KMS-11 (cell line): ENCODE data around the gene OR6T1.

ENCODE experiments used
- H2AFZ ChIP-seq: fragments of 200-600 bp; sonication (generic); 2 replicates; pipeline ENCODE4 v1.6.1; 2016; ENCODE audit warnings: antibody characterized with exemption, mixed run types, low read depth
- H3K27ac ChIP-seq: fragments of 200-600 bp; sonication (generic); 2 replicates; pipeline ENCODE4 v1.6.1; 2016; ENCODE audit warnings: mild to moderate bottlenecking, mixed run types
- H3K27me3 ChIP-seq: fragments of 200-600 bp; sonication (generic); 2 replicates; pipeline ENCODE4 v1.6.1; 2017; ENCODE audit warnings: mild to moderate bottlenecking, low read depth, mixed run types, moderate library complexity; ENCODE audit not compliant: insufficient read depth
- H3K36me3 ChIP-seq: fragments of 200-600 bp; sonication (generic); 2 replicates; pipeline ENCODE4 v1.6.1; 2017; ENCODE audit warnings: mild to moderate bottlenecking, mixed run types; ENCODE audit not compliant: insufficient read depth
- H3K4me1 ChIP-seq: fragments of 200-600 bp; sonication (generic); 2 replicates; pipeline ENCODE4 v1.6.1; 2016; ENCODE audit warnings: mild to moderate bottlenecking, low read depth, mixed run types; ENCODE audit not compliant: poor library complexity, severe bottlenecking
- H3K4me2 ChIP-seq: fragments of 200-600 bp; sonication (generic); 2 replicates; pipeline ENCODE4 v1.7.0; 2016; ENCODE audit warnings: mild to moderate bottlenecking, mixed run types
- H3K4me3 ChIP-seq: fragments of 200-600 bp; sonication (generic); IDR thresholded peaks from 2 replicates; pipeline ENCODE4 v1.6.1; 2017; ENCODE audit warnings: low read depth, low read length, mixed read lengths; ENCODE audit not compliant: insufficient read depth
- H3K79me2 ChIP-seq: fragments of 200-600 bp; sonication (generic); 2 replicates; pipeline ENCODE4 v1.6.1; 2016; ENCODE audit warnings: low read depth, mixed run types; ENCODE audit not compliant: insufficient read depth
- H3K9ac ChIP-seq: fragments of 200-600 bp; sonication (generic); 2 replicates; pipeline ENCODE4 v1.6.1; 2016; ENCODE audit warnings: mild to moderate bottlenecking, mixed run types
- H4K20me1 ChIP-seq: fragments of 200-600 bp; sonication (generic); 2 replicates; pipeline ENCODE4 v1.6.1; 2016; ENCODE audit warnings: mild to moderate bottlenecking, mixed run types; ENCODE audit not compliant: insufficient read depth
- TF ChIP-seq, protein P1 (sequence below): fragments of 200-600 bp; sonication (generic); conservative IDR thresholded peaks from 2 replicates; pipeline ENCODE4 v1.6.1; 2017; ENCODE audit warnings: low read depth, mild to moderate bottlenecking, antibody characterized with exemption, low read length, moderate library complexity, mixed read lengths

OR6T1 gene

DNA sequence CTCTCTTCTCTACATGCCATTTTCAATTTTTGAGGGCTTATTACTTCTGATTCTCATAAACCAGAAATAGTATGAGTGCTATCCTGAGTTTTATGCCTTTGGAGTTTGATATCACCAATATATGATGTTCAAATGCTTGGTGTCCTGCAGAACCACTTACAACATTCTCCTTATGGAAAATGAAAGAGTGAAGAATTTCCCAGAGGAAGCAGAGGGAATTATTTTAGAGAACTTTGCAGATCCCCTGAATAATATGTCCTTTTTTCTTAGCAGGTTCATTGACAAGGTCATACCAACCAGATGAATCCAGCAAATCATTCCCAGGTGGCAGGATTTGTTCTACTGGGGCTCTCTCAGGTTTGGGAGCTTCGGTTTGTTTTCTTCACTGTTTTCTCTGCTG, 4.3 kb downstream of the OR6T1 start, which contains the start of gene OR4D5:
TSS of gene OR4D5 (plus strand) at position 301 of the 400 bp plus-strand sequence. CDS start at position 301, 0 bp downstream.
- Histone ChIP-seq H3K79me2 (no peaks in the 10 kb centered on the region), H3K4me3 (no peak within 1 kb of the TSS), H3K4me1 (no peaks in the 10 kb centered on the region), H2AFZ (no peak within 1 kb of the TSS), H3K4me2 (no peak within 1 kb of the TSS), H3K27me3 (no peaks in the 10 kb centered on the region), H3K27ac (no peak within 1 kb of the TSS), H4K20me1 (no peaks in the 10 kb centered on the region), H3K9ac (no peak within 1 kb of the TSS), H3K36me3 (no peaks in the 10 kb centered on the region)
- TF ChIP-seq, protein P1, sequence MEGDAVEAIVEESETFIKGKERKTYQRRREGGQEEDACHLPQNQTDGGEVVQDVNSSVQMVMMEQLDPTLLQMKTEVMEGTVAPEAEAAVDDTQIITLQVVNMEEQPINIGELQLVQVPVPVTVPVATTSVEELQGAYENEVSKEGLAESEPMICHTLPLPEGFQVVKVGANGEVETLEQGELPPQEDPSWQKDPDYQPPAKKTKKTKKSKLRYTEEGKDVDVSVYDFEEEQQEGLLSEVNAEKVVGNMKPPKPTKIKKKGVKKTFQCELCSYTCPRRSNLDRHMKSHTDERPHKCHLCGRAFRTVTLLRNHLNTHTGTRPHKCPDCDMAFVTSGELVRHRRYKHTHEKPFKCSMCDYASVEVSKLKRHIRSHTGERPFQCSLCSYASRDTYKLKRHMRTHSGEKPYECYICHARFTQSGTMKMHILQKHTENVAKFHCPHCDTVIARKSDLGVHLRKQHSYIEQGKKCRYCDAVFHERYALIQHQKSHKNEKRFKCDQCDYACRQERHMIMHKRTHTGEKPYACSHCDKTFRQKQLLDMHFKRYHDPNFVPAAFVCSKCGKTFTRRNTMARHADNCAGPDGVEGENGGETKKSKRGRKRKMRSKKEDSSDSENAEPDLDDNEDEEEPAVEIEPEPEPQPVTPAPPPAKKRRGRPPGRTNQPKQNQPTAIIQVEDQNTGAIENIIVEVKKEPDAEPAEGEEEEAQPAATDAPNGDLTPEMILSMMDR = no peak

DNA sequence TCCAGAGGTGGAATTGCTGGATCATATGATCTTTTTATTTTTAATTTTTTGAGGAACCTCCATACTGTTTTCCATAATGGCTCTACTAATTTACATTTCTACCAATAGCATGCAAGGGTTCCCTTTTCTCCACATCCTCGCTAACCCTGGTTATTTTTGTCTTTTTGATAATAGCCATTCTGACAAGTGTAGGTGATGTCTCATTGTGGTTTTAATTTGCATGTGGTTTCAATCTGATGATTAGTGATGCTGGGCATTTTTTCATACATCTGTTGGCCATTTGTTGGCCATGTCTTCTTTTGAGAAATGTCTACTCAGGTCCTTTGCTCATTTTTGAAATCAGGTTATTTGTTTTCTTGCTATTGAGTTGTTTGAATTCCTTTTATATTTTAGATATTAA, 19.6 kb downstream of the OR6T1 start:
- Histone ChIP-seq H3K79me2 (no peaks in the 10 kb centered on the region), H3K36me3 (no peaks in the 10 kb centered on the region), H3K27ac (no peak overlapping the region), H3K9ac (no peak overlapping the region), H3K27me3 (no peaks in the 10 kb centered on the region), H3K4me1 (no peaks in the 10 kb centered on the region), H2AFZ (no peak overlapping the region), H3K4me2 (no peak overlapping the region), H3K4me3 (no peak overlapping the region), H4K20me1 (no peaks in the 10 kb centered on the region)
- TF ChIP-seq, protein P1 = no peak

DNA sequence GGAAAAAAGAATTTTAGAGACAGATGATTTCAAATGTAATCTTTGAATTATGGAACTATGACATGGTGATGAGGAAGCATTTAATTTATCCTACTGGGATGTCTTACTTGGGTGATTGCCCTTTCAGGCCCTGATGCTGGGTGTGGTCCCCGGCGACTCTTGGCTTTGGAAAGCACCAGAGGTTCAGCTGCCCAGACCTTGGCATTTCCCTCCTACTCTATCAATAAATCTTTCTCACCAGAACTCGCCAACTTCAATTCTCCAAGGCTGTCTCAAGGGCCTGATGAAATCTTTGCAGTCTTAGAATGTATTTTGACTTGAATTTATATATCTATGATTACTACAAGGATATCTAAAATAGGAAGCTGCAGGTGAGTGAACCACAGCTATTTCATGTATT, 22.7 kb downstream of the OR6T1 start:
- Histone ChIP-seq H4K20me1 (no peaks in the 10 kb centered on the region), H3K27ac (no peak overlapping the region), H3K36me3 (no peaks in the 10 kb centered on the region), H3K4me2 (no peak overlapping the region), H3K4me3 (no peak overlapping the region), H2AFZ (no peak overlapping the region), H3K4me1 (no peaks in the 10 kb centered on the region), H3K27me3 (no peaks in the 10 kb centered on the region), H3K9ac (no peak overlapping the region), H3K79me2 (no peaks in the 10 kb centered on the region)
- TF ChIP-seq, protein P1 = no peak

DNA sequence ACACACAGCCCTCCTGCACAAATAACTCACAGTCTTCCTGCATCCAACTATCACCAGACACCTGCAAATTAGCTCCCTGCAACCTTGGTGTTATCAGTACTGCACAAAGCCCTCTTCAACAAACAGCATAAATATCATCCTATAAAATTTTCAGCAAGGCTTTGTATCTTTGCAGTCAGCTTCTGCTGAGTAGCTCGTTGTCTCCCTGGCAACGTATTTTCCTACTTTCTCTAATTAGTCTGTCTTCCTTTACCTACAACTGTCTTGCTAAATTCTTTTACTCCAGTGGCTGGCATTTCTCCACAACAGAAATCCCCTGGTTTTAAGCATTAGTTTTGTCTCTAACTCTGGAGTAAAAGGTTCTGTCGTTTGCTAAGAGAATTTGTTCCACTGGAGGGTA, 37.8 kb downstream of the OR6T1 start:
- no peak overlapping the region for H3K4me3 ChIP-seq
- no peak overlapping the region for H3K4me2 ChIP-seq
- H3K4me1 ChIP-seq = peaks cover 10% of the 10 kb centered on the region
- no peak overlapping the region for H2AFZ ChIP-seq
- H3K36me3 ChIP-seq = no peaks in the 10 kb centered on the region
- no peaks in the 10 kb centered on the region for H3K27me3 ChIP-seq
- H3K9ac ChIP-seq = no peak overlapping the region
- no peaks in the 10 kb centered on the region for H4K20me1 ChIP-seq
- H3K79me2 ChIP-seq = no peaks in the 10 kb centered on the region
- TF ChIP-seq, protein P1 = no peak
- H3K27ac ChIP-seq = no peak overlapping the region
